ENCODE measurements around the gene USP34.

- TF ChIP-seq, protein P1, sequence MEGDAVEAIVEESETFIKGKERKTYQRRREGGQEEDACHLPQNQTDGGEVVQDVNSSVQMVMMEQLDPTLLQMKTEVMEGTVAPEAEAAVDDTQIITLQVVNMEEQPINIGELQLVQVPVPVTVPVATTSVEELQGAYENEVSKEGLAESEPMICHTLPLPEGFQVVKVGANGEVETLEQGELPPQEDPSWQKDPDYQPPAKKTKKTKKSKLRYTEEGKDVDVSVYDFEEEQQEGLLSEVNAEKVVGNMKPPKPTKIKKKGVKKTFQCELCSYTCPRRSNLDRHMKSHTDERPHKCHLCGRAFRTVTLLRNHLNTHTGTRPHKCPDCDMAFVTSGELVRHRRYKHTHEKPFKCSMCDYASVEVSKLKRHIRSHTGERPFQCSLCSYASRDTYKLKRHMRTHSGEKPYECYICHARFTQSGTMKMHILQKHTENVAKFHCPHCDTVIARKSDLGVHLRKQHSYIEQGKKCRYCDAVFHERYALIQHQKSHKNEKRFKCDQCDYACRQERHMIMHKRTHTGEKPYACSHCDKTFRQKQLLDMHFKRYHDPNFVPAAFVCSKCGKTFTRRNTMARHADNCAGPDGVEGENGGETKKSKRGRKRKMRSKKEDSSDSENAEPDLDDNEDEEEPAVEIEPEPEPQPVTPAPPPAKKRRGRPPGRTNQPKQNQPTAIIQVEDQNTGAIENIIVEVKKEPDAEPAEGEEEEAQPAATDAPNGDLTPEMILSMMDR (IDR thresholded peaks at IDR 0.05), result no peak
- no peak for TF ChIP-seq POLR2A (IDR thresholded peaks at IDR 0.05)
Observed at GRCh38 chr2:61184263-61184662, 286.6 kb downstream of the USP34 start.
